ENCODE measurements around the gene TRAFD1.

The TRAFD1 gene

GRCh38 chr12:112116232-112117060 lies 8.9 kb upstream of the TRAFD1 start:
- DNase-seq = no peak

- no peak for DNase-seq
Measured at GRCh38 chr12:112117685-112118084, 7.7 kb upstream of the TRAFD1 start.

- no peak for DNase-seq
Measured at GRCh38 chr12:112121780-112122565, 3.4 kb upstream of the TRAFD1 start.

GRCh38 chr12:112122823-112123690 lies 2.3 kb upstream of the TRAFD1 start:
- no peak for DNase-seq

GRCh38 chr12:112124918-112125249 lies 476 bp upstream of the TRAFD1 start:
- no peak for DNase-seq

GRCh38 chr12:112126000-112126438 lies 659 bp downstream of the TRAFD1 start:
- DNase-seq = no peak

GRCh38 chr12:112126911-112127310 lies 1.6 kb downstream of the TRAFD1 start:
- DNase-seq = no peak

- peak; percentile 76 for DNase-seq
Measured at GRCh38 chr12:112130441-112130998, 5.2 kb downstream of the TRAFD1 start.

GRCh38 chr12:112131686-112132085 lies 6.3 kb downstream of the TRAFD1 start:
- no peak for DNase-seq

GRCh38 chr12:112133418-112133817 lies 8.1 kb downstream of the TRAFD1 start:
- DNase-seq = no peak

GRCh38 chr12:112134731-112135130 lies 9.4 kb downstream of the TRAFD1 start:
- no peak for DNase-seq

GRCh38 chr12:112140728-112141127 lies 15.4 kb downstream of the TRAFD1 start:
- DNase-seq = no peak

- no peak for DNase-seq
Measured at GRCh38 chr12:112146123-112146522, 20.8 kb downstream of the TRAFD1 start.

- DNase-seq = no peak
Measured at GRCh38 chr12:112148031-112148513, 22.7 kb downstream of the TRAFD1 start.

GRCh38 chr12:112149596-112149995 lies 24.2 kb downstream of the TRAFD1 start:
- DNase-seq = no peak

GRCh38 chr12:112151766-112152541 lies 26.6 kb downstream of the TRAFD1 start:
- DNase-seq = no peak

- no peak for DNase-seq
Measured at GRCh38 chr12:112153181-112153892, 28.0 kb downstream of the TRAFD1 start.

GRCh38 chr12:112153893-112154219 lies 28.5 kb downstream of the TRAFD1 start:
- no peak for DNase-seq

GRCh38 chr12:112158461-112159145 lies 33.2 kb downstream of the TRAFD1 start:
- DNase-seq = peak; percentile 50

- DNase-seq = no peak
Measured at GRCh38 chr12:112159146-112159541, 33.8 kb downstream of the TRAFD1 start.

- no peak for DNase-seq
Measured at GRCh38 chr12:112160611-112161010, 35.3 kb downstream of the TRAFD1 start.

Measured in central memory CD4-positive, alpha-beta T cell (primary cell).